ENCODE results near the gene GOLGA6L7.
"Not testable (repeated sequence)": the region's sequence is repeated elsewhere in the genome, so short reads cannot be mapped to it uniquely, and the experiment has no call there.

The GOLGA6L7 gene, protein sequence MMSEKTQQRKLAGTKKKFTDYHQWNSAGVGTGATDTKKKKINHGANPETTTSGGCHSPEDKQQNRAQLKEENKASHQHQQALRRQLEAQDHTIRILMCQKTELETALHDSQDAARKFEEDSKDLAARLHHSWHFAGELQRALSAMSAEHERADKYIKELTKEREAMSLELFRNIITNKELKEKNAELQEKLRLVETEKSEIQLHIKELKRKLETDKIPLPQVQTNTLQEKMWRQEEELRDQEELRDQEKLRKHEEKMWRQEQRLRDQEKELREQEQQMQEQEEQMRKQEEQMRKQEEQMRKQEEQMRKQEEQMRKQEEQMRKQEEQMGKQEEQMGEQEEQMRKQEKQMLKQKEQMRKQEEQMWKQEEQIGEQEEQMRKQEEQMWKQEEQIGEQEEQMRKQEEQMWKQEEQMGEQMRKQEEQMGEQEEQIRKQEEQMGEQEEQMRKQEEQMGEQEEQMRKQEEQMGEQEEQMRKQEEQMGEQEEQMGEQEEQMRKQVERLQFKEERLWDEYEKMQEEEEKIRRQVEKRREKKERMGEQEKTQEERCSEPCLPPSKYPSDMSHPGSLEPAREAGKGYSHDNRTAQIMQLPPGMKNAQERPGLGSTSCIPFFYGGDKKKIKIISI

GRCh38 chr15:28848521-28848920 is at the start of gene GOLGA6L7:
Gene GOLGA6L7, minus strand, starts transcription at chr15:28848644. Its CDS starts 95 bp downstream, at chr15:28848549.
- not testable (repeated sequence) for DNase-seq

- no peak for DNase-seq
Measured at GRCh38 chr15:28897861-28898585, 49.6 kb upstream of the GOLGA6L7 start.

DNA sequence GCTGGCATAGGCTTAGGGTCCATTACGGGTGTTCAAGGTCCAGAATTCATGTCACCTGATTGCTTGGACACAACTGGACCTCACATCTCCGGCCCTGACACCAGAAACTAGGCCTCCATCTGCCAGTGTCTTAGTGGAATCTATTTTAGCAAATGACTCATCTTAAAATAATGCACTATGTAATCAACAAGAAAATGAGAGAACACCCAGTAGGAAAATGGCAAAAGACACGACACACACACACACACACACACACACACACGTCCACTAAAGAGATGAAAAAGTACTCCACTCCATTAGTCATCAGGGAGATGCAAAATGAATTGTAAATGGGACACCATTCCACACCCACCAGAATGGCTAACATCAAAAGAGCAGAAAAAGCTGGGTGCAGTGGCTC is 48.5 kb upstream of the GOLGA6L7 start:
- DNase-seq, result no peak

GRCh38 chr15:28895566-28895965 is 47.1 kb upstream of the GOLGA6L7 start:
- DNase-seq, result no peak

DNA sequence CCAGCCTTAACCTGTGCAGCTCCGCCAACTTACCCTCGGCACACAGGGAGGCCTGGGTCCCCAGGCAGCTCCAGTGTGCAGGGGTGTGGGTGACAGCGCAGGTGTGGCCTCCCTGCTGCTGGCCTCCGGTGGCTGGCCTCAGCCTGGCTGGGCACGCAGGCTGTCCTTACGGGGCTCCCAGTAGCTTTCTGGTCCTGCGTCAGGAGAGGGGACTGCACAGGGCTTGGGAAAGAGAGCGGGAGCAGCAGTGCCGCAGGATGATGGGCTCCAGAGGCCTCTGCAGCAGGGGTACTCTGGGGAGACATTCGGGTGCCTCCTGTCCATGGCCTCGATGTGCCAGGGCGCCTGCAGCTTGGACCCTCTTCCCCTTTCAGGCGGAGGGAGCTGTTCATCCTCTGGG is 46.7 kb upstream of the GOLGA6L7 start:
- DNase-seq, result no peak

GRCh38 chr15:28894631-28895030 is 46.2 kb upstream of the GOLGA6L7 start:
- no peak for DNase-seq

DNA sequence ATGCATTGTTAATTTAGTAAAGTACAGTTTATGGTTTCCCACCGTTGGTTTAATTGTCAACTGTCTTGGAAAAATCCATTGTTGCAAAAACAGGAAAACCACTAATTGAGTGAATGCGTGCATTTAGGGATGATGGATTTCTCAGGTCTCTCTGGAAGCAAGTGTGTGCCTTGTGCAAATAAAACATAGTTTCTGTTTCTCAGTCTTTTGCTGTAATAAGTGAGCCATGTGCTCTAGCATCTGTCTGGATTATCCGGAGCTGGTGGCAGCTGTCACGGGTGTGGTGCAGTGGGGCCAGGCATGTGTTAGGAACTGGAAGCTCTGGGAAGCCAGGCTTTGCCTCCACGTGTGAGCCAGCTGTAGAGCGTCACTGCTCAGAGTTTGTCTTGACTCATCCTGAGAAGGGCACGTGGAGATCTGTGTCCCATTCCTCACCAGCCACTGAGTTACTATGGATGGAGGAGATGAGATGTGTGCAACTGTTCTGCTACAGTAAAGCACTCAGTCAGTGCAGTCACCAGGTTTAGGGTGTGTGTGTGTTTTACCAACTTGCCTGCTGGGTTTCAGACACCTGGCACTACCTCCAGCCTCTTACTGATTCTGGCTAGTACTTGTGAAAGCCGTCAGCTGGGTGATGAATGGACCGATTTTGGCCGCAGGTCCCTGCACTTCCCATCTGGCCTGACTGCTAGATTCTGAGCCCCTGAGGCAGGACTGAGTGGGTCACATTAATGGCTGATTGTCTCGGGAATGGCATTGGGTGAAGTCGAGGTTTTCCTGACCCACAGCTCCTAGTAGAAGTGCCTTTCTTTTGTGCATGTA is 44.6 kb upstream of the GOLGA6L7 start:
- no peak for DNase-seq

- no peak for DNase-seq
Measured at GRCh38 chr15:28891588-28891987, 43.1 kb upstream of the GOLGA6L7 start.

DNA sequence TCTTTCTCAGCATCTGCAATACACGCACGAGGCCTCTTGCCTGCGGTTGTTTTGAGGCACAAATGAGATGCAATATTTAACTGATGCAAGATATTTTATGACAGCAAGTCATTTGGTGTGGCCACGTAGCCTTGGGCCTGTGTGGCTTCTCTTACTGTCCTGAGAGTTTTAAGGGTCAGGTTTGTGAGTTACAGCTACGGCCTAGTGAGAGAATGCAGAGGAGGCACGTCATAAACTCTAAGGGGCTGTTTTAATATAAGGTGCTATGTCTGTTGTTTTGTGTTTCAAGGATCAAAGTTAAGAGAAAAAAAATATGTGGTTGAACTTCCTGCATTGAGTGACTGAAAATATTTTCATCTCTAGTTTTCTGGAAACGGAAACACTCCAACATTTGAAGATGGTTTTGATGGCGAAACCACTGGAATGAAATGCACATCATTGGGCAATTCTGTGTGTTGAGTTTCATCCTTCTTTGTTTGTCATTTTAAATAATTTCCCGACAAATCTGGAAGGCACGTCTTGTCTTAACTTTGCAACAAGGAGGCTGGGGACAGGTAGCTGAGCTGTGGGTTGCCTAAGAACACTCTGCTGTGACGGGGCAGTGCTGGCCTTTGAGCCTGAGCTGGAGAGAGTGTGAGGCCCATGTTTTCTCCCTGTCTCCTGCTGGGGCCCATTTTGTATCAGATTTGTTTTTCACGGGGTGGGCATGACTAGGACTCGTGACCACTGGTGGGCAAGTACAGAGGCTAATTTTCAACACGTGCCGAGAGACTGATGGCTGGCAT is 42.5 kb upstream of the GOLGA6L7 start:
- peak in 1 of 2 donors; percentile 25 for DNase-seq

DNA sequence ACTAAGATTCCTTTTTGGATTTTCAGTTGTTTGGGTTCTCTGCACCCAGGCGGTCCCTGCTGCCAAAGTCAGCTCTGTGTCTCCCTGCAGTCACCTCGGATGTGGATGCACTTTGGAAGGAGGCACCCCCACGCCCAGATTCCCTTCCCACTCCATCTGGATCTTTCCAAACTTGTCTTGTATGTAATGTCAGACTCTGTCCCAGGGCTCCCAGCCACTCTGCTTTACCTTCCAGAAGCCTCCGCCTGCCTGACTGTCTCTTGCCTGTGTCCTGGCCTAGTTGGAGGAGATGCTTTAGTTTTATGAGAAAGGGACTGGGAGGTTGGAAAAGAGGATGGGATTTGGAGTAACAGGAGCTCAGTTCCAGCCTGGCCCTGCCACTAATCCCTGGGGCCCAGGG is 41.8 kb upstream of the GOLGA6L7 start:
- DNase-seq, result not testable (repeated sequence)

GRCh38 chr15:28889871-28890270 is 41.4 kb upstream of the GOLGA6L7 start:
- not testable (repeated sequence) for DNase-seq

DNA sequence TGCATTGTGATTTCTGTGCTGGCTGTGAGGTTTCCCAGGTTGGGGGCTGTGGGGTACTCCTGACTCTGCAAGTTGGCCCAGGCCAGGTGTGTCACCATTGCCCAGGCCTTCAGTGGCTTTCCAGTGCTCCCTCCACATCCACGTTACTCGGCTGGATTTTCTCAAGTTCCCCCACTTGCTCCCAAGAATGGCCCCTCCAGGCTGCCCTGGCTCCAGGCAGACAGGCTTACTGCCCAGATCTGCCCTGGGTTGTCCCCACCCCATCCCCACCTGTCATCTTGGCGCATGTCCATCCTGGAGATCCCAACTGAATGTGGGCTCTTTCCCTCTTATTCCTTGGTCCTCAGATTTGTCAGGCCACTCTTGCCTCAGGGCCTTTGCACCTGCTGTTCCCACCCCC is 40.9 kb upstream of the GOLGA6L7 start:
- DNase-seq, result no peak

DNA sequence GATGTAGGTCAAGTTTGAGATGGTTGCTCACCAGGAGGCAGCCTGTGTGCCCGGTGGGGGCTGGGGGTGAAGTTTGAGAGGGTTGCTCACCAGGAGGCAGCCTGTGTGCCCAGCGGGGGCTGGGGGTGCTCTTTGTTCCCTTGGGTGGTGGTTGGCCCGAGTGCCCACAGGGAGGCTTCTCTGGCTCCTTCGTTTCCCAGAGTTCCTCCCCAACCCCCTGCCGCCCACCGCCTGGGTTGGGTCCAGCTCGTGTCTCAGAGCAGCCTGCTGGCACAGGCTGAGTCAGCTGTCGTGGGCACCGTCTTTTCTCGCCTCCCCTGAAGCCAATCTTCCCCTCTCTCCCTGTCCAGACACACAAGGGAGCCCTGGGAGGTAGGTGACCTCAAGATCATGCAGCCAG is 40.5 kb upstream of the GOLGA6L7 start:
- DNase-seq, result no peak

DNA sequence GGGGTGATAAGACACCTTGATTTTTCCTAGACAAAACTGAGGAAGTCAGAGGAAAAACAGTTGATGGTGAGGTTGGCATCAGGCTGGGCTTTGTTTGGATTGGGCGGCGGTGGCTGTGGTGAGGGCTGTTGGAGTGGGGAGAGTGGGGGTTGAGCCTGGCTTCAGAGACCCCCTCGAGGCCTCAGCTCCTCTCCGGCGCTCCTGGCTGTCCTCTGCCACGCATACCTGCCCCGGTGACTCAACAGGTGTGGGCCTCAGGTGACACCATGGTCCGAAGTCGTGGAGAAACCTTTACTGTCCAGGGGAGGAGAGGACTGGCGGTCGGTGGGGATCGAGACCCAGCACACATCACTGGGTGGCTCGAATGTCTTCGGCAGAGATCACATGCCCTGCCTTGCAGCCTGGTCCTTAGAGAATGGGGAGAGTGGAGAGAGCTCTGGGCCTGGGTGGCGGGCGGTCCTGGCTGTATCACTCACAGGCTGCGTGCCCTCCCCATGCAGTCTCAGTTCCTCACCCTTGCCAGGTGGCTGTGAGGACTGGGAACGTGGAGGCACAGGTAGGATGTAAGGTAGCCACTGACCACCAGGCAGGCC is 40.0 kb upstream of the GOLGA6L7 start:
- no peak for DNase-seq

DNA sequence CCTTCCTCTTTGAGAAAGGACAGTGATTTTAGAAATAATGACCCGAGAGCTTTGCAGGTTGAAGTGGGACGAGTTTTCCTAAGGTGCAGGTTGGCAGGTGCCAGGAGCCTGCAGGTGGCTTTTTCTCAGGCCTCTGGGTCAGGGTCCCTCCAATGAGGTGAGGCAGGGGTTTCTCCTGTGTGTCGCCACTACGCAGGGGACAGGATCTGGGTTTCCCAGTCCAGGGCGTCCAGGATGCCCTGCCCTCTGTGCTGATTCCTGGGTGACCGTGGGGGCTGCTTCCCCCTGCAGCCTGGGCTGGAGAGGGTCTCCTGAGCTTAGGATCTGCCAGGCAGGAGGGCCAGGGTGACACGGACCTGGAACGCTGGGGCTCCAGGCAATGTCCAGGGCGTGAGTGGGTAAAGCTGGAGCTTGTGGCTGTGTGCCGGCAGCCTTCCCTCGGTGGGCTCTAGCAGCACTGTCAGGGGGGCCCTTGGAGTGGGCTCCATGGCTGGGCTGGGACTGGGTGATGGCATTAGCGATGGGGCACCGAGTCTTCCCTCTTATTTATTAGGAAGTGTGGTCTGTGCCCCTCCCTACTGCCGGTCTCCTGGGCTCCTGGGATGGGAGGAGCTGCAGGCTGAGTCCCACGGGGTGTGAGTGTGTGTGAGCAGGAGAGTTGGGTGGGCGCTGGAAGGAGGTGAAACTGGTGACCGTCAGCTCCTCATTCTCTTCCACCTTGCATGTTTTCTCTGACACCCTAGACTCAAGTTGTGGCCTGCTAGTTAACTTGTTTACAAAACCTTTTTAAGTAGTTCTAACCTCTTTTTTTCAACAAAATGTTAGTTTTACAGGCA is 39.1 kb upstream of the GOLGA6L7 start:
- DNase-seq, result no peak

- no peak for DNase-seq
Measured at GRCh38 chr15:28886431-28887338, 38.2 kb upstream of the GOLGA6L7 start.

- peak; percentile 38 to 49 for DNase-seq
Measured at GRCh38 chr15:28885630-28886430, 37.4 kb upstream of the GOLGA6L7 start, which contains the start of gene APBA2. Gene APBA2, plus strand, starts transcription at chr15:28885974. Its CDS starts 167,911 bp downstream, at chr15:29053885.

DNA sequence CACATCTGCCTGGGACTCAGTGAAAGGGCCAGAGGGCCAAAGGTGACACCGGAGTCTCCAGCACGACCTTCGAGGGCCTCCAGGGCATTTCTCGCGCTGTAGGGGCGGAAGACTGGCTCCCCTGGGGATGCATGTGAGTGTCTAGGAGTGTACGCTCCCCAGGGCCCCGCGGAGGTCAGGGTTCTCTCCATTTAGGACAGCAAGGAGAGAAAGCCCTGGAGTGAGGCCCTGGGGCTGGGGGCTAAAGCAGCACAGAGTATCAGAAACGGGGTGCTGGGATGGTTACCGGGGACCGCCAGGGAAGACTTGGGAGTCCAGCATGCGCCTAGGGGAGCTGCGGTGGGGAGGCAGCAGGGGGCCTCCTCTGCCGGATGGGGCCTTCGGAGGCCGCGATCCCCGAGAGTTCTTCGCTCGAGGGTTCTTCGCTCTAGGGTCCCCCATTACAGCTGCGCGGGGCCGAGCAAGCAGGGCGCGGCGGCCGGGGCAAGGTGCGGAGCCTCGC is 36.7 kb upstream of the GOLGA6L7 start:
- DNase-seq, result no peak
